22Rv1 (cell line): ENCODE results near the gene MRPL38.

ENCODE experiments used
- H3K27ac ChIP-seq: fragments of 450-650 bp; 2 replicates; pipeline ENCODE4 v1.5.1; 2017
- ZFX ChIP-seq: fragments of 450-650 bp; IDR thresholded peaks from 2 replicates; pipeline ENCODE4 v1.6.1; 2017; ENCODE audit warnings: antibody characterized with exemption, borderline replicate concordance
- TF ChIP-seq, protein P1 (sequence below): fragments of 450-650 bp; IDR thresholded peaks from 2 replicates; pipeline ENCODE4 v1.5.1; 2017; ENCODE audit warnings: mild to moderate bottlenecking

The MRPL38 gene

GRCh38 chr17:75850928-75851692 is 53.6 kb downstream of the MRPL38 start:
- no peak overlapping the region for H3K27ac ChIP-seq
- TF ChIP-seq, protein P1, sequence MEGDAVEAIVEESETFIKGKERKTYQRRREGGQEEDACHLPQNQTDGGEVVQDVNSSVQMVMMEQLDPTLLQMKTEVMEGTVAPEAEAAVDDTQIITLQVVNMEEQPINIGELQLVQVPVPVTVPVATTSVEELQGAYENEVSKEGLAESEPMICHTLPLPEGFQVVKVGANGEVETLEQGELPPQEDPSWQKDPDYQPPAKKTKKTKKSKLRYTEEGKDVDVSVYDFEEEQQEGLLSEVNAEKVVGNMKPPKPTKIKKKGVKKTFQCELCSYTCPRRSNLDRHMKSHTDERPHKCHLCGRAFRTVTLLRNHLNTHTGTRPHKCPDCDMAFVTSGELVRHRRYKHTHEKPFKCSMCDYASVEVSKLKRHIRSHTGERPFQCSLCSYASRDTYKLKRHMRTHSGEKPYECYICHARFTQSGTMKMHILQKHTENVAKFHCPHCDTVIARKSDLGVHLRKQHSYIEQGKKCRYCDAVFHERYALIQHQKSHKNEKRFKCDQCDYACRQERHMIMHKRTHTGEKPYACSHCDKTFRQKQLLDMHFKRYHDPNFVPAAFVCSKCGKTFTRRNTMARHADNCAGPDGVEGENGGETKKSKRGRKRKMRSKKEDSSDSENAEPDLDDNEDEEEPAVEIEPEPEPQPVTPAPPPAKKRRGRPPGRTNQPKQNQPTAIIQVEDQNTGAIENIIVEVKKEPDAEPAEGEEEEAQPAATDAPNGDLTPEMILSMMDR: no peak
- no peak for TF ChIP-seq ZFX

GRCh38 chr17:75849724-75850123 is 55.0 kb downstream of the MRPL38 start:
- no peak overlapping the region for H3K27ac ChIP-seq
- TF ChIP-seq, protein P1: no peak
- no peak for TF ChIP-seq ZFX

DNA sequence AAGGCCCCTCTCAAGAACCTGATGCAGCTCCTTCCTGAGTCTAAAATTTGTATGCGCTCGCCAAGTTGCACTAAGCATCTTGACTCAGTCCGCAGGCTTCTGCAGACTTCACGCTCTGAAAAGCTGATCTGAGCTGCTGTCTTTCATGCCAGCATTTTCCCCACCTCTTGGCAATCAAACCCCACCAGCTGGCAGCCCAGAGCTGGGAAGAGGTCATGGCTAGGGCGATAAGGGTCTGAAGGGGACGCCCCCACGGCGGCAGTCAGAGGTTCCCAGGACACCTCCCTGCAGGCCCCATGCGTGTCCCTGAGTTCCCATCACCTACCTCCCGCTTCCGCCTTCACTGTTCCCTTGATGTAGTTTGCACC is 55.4 kb downstream of the MRPL38 start:
- TF ChIP-seq, protein P1: no peak
- TF ChIP-seq ZFX: no peak
- no peak overlapping the region for H3K27ac ChIP-seq
